ENCODE measurements around the gene C16orf92. TPM values are rescaled to one million over a fixed set of nuclear protein-coding genes. Genes with fewer than 3 reads are reported as not detected.

Gene C16orf92
- polyA plus RNA-seq, 1 donor from 2014 or later, result not detected

- Histone ChIP-seq H3F3A (ENCODE audit: insufficient read depth, low read length, poor library complexity, severe bottlenecking) (no peaks in the 10 kb centered on the region), H3K27me3 (ENCODE audit: insufficient read depth, low read depth, low read length) (no peaks in the 10 kb centered on the region), H3K9ac (ENCODE audit: low read length) (no peak overlapping the region), H3K4me3 (ENCODE audit: low read length) (no peak overlapping the region), H3K36me3 (ENCODE audit: insufficient read depth, low read length) (no peaks in the 10 kb centered on the region), H3K4me2 (ENCODE audit: low read length) (no peak overlapping the region), H3K9me2 (ENCODE audit: insufficient read depth, low read length) (no peaks in the 10 kb centered on the region), H3K27ac (ENCODE audit: low read length) (no peak overlapping the region), H3K9me3 (ENCODE audit: low read length) (no peaks in the 10 kb centered on the region), H3K79me2 (replicated peaks; ENCODE audit: insufficient read depth, low read length) (no peaks in the 10 kb centered on the region), H4K20me1 (ENCODE audit: insufficient read depth) (no peaks in the 10 kb centered on the region), H2AFZ (ENCODE audit: low read depth, low read length) (no peak overlapping the region)
- TF ChIP-seq EZH2 (IDR thresholded peaks at IDR 0.05; ENCODE audit: borderline replicate concordance, insufficient read depth, low read length, poor library complexity, severe bottlenecking) (no peak), RAD21 (conservative IDR thresholded peaks at IDR 0.05) (no peak), EP300 (conservative IDR thresholded peaks at IDR 0.05; ENCODE audit: poor library complexity, severe bottlenecking) (no peak), MXI1 (conservative IDR thresholded peaks at IDR 0.05; ENCODE audit: poor library complexity, severe bottlenecking) (no peak), SMC3 (conservative IDR thresholded peaks at IDR 0.05; ENCODE audit: poor library complexity) (no peak), POLR2AphosphoS5 (IDR thresholded peaks at IDR 0.05) (no peak), CTCF (IDR thresholded peaks at IDR 0.05; ENCODE audit: poor library complexity, severe bottlenecking) (no peak), TAF1 (IDR thresholded peaks at IDR 0.05; ENCODE audit: low read depth) (no peak), REST (IDR thresholded peaks at IDR 0.05; ENCODE audit: borderline replicate concordance) (no peak)
Observed at GRCh38 chr16:30024451-30024850, 1.5 kb downstream of the C16orf92 start.

- no peaks in the 10 kb centered on the region for H3F3A ChIP-seq (ENCODE audit: insufficient read depth, low read length, poor library complexity, severe bottlenecking)
- no peak overlapping the region for H2AFZ ChIP-seq (ENCODE audit: low read depth, low read length)
Observed at GRCh38 chr16:30025156-30025555, 2.2 kb downstream of the C16orf92 start.

More at GRCh38 chr16:30025156-30025555, 2.2 kb downstream of the C16orf92 start:
- H3K36me3 ChIP-seq (ENCODE audit: insufficient read depth, low read length), result no peaks in the 10 kb centered on the region
- no peak overlapping the region for H3K4me2 ChIP-seq (ENCODE audit: low read length)
- no peak for TF ChIP-seq EZH2 (IDR thresholded peaks at IDR 0.05; ENCODE audit: borderline replicate concordance, insufficient read depth, low read length, poor library complexity, severe bottlenecking)
- no peak for TF ChIP-seq TAF1 (IDR thresholded peaks at IDR 0.05; ENCODE audit: low read depth)
- no peak for TF ChIP-seq EP300 (conservative IDR thresholded peaks at IDR 0.05; ENCODE audit: poor library complexity, severe bottlenecking)
- no peak for TF ChIP-seq POLR2AphosphoS5 (IDR thresholded peaks at IDR 0.05)
- no peak for TF ChIP-seq MXI1 (conservative IDR thresholded peaks at IDR 0.05; ENCODE audit: poor library complexity, severe bottlenecking)
- TF ChIP-seq CTCF (IDR thresholded peaks at IDR 0.05; ENCODE audit: poor library complexity, severe bottlenecking), result no peak
- no peak for TF ChIP-seq RAD21 (conservative IDR thresholded peaks at IDR 0.05)
- TF ChIP-seq SMC3 (conservative IDR thresholded peaks at IDR 0.05; ENCODE audit: poor library complexity), result no peak
- no peak for TF ChIP-seq REST (IDR thresholded peaks at IDR 0.05; ENCODE audit: borderline replicate concordance)
- H4K20me1 ChIP-seq (ENCODE audit: insufficient read depth), result no peaks in the 10 kb centered on the region
- H3K9ac ChIP-seq (ENCODE audit: low read length), result no peak overlapping the region
- H3K4me3 ChIP-seq (ENCODE audit: low read length), result no peak overlapping the region
- H3K9me2 ChIP-seq (ENCODE audit: insufficient read depth, low read length), result no peaks in the 10 kb centered on the region
- no peaks in the 10 kb centered on the region for H3K79me2 ChIP-seq (replicated peaks; ENCODE audit: insufficient read depth, low read length)
- H3K27ac ChIP-seq (ENCODE audit: low read length), result no peak overlapping the region
- no peaks in the 10 kb centered on the region for H3K9me3 ChIP-seq (ENCODE audit: low read length)
- no peaks in the 10 kb centered on the region for H3K27me3 ChIP-seq (ENCODE audit: insufficient read depth, low read depth, low read length)
